A673 (cell line): ENCODE results near the gene AGXT2. TPM values are rescaled to one million over a fixed set of nuclear protein-coding genes. Genes with fewer than 3 reads are reported as not detected.

Source experiments
- BruUV-seq: library from RNA; stranded (reverse); fragments of 400-500 nt; replicated peaks from 2 replicates; lab custom pipeline; 2021; lab: Mats Ljungman, UMichigan
- CTCF ChIA-PET: fragments of 300-600 bp; sonication (Branson Sonifier 250); formaldehyde crosslinking; loops from one replicate; lab custom pipeline; 2022; ENCODE audit warnings: antibody characterized with exemption; lab: Charles Lee
- POLR2A ChIA-PET: fragments of 300-600 bp; sonication (Branson Sonifier 250); formaldehyde crosslinking; loops from one replicate; lab custom pipeline; 2022; ENCODE audit warnings: antibody characterized with exemption; ENCODE audit not compliant: low non-redundant PET; lab: Charles Lee
- DNase-seq: peaks from one replicate; pipeline ENCODE4 v3.0.0-alpha.2; 2015; ENCODE audit warnings: low spot score
- H3K27ac ChIP-seq: fragments of 200-600 bp; sonication (generic); 2 replicates; pipeline ENCODE4 v1.5.1; 2016; ENCODE audit warnings: mixed run types, low read depth, mild to moderate bottlenecking, mixed read lengths, antibody characterized with exemption, low read length; ENCODE audit not compliant: poor library complexity, severe bottlenecking
- H3K27me3 ChIP-seq: fragments of 200-600 bp; sonication (generic); replicated peaks from 2 replicates; pipeline ENCODE4 v1.6.1; 2017; ENCODE audit warnings: mixed run types, low read depth, mild to moderate bottlenecking, mixed read lengths, antibody characterized with exemption, low read length; ENCODE audit not compliant: insufficient read depth, poor library complexity
- H3K36me3 ChIP-seq: fragments of 200-600 bp; sonication (generic); 2 replicates; pipeline ENCODE4 v1.6.1; 2016; ENCODE audit warnings: mixed run types, mild to moderate bottlenecking, mixed read lengths, antibody characterized with exemption, low read length; ENCODE audit not compliant: insufficient read depth, poor library complexity, severe bottlenecking
- H3K4me1 ChIP-seq: fragments of 200-600 bp; sonication (generic); 2 replicates; pipeline ENCODE4 v1.6.1; 2017; ENCODE audit warnings: mixed run types, mild to moderate bottlenecking, mixed read lengths, antibody characterized with exemption, low read length; ENCODE audit not compliant: insufficient read depth, poor library complexity, severe bottlenecking
- H3K4me3 ChIP-seq: fragments of 200-600 bp; sonication (generic); 2 replicates; pipeline ENCODE4 v1.5.1; 2016; ENCODE audit warnings: low read depth, mixed run types, mild to moderate bottlenecking, mixed read lengths, low read length; ENCODE audit not compliant: poor library complexity, severe bottlenecking
- H3K9me3 ChIP-seq: fragments of 200-600 bp; sonication (generic); 2 replicates; pipeline ENCODE4 v1.6.1; 2016; ENCODE audit warnings: mixed run types, low read depth, mild to moderate bottlenecking, mixed read lengths, antibody characterized with exemption, low read length; ENCODE audit not compliant: poor library complexity, severe bottlenecking
- CTCF ChIP-seq: fragments of 300-800, 200-600 bp; sonication (generic); conservative IDR thresholded peaks from 2 replicates; pipeline ENCODE4 v1.5.1; 2017; ENCODE audit warnings: low read depth, mild to moderate bottlenecking, antibody characterized with exemption, low read length, moderate library complexity, mixed read lengths
- EZH2 ChIP-seq: fragments of 200-600 bp; sonication (generic); IDR thresholded peaks from 2 replicates; pipeline ENCODE4 v1.6.1; 2017; ENCODE audit warnings: borderline replicate concordance, low read depth, mild to moderate bottlenecking, mixed read lengths, antibody characterized with exemption, low read length; ENCODE audit not compliant: poor library complexity, severe bottlenecking
- intact Hi-C: fragments of 100-400 bp; cut with micrococcal nuclease; formaldehyde crosslinking; loops from one replicate; pipeline ENCODE4 v1.10.0; 2022; ENCODE audit not compliant: unreplicated experiment
- total RNA-seq: library from RNA; stranded (reverse); gene quantifications from 2 replicates; pipeline ENCODE4 v1.2.3, GENCODE V29; 2021

Gene AGXT2
- total RNA-seq, 1 experiment from 2014 or later = not detected

GRCh38 chr5:35091704-35092103 is 44.0 kb upstream of the AGXT2 start:
- intact Hi-C loops = loop anchor here (5.0 to 10.0 kb wide), 2 partner anchors 111 to 253 kb away; no protein-coding TSS in a partner anchor
- H3K27me3 ChIP-seq = no peaks in the 10 kb centered on the region
- no peaks in the 10 kb centered on the region for H3K36me3 ChIP-seq
- ChIA-PET CTCF (no interaction called here), POLR2A (no interaction called here)
- no peak for DNase-seq
- no TSS peak for BruUV-seq
- no peaks in the 10 kb centered on the region for H3K4me1 ChIP-seq
- H3K9me3 ChIP-seq = no peaks in the 10 kb centered on the region
- no peak for TF ChIP-seq CTCF
- no peak for TF ChIP-seq EZH2
- no peak overlapping the region for H3K27ac ChIP-seq
- H3K4me3 ChIP-seq = no peak overlapping the region

- intact Hi-C loops = loop anchor here (1.0 to 10.0 kb wide), 4 partner anchors 94 to 837 kb away; no protein-coding TSS in a partner anchor
- Histone ChIP-seq H3K4me3 (no peak overlapping the region), H3K4me1 (no peaks in the 10 kb centered on the region), H3K27me3 (no peaks in the 10 kb centered on the region), H3K36me3 (no peaks in the 10 kb centered on the region), H3K27ac (no peak overlapping the region), H3K9me3 (no peaks in the 10 kb centered on the region)
- ChIA-PET CTCF (no interaction called here), POLR2A (no interaction called here)
- DNase-seq = peak; percentile 64
- peak; percentile 74 for TF ChIP-seq CTCF
- no peak for TF ChIP-seq EZH2
- BruUV-seq = no TSS peak
Measured at GRCh38 chr5:35089334-35090314, 41.9 kb upstream of the AGXT2 start.

GRCh38 chr5:35087991-35088390 is 40.2 kb upstream of the AGXT2 start:
- BruUV-seq = no TSS peak
- H3K36me3 ChIP-seq = no peaks in the 10 kb centered on the region
- no peaks in the 10 kb centered on the region for H3K4me1 ChIP-seq
- ChIA-PET POLR2A (no interaction called here), CTCF (interaction anchor here (0.9 kb wide), 1 partner anchor 511 kb away, joined by 3 read pairs; no protein-coding TSS in a partner anchor)
- DNase-seq = no peak
- no peaks in the 10 kb centered on the region for H3K9me3 ChIP-seq
- H3K27me3 ChIP-seq = no peaks in the 10 kb centered on the region
- H3K4me3 ChIP-seq = no peak overlapping the region
- H3K27ac ChIP-seq = no peak overlapping the region
- intact Hi-C loops = no loop called here
- TF ChIP-seq EZH2 (no peak), CTCF (no peak)
